HG02678 (cell line): Measurements from ENCODE around the gene JUND.

Source experiments
- ATAC-seq: cut with Tn5 transposase; IDR thresholded peaks from one replicate; pipeline ENCODE4 v1.9.1; 2021; ENCODE audit warnings: mild to moderate bottlenecking, moderate library complexity; ENCODE audit not compliant: unreplicated experiment

The JUND gene

DNA sequence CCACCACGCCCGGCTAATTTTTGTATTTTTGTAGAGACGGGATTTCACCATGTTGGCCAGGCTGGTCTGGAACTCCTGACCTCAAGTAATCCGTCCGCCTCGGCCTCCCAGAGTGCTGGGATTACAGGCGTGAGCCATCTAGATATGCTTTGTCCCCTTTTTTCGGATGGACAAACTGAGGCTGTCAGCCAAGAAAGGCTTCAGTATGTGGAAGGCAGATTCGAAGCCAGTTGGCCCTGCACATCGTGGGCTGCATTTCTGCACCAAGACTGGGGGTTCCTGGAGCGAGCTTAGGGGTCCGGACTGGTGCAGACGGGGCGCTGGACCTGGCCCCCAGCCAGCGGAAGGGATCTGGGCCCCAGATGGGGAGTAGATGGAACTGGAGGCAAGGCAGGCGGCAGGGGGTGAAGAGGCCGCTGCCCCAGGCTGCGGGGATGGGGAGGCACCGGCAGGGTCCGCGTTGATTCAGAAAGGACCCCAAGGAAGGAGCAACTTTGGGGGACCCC lies 9.7 kb upstream of the JUND start:
- ATAC-seq, result no peak

DNA sequence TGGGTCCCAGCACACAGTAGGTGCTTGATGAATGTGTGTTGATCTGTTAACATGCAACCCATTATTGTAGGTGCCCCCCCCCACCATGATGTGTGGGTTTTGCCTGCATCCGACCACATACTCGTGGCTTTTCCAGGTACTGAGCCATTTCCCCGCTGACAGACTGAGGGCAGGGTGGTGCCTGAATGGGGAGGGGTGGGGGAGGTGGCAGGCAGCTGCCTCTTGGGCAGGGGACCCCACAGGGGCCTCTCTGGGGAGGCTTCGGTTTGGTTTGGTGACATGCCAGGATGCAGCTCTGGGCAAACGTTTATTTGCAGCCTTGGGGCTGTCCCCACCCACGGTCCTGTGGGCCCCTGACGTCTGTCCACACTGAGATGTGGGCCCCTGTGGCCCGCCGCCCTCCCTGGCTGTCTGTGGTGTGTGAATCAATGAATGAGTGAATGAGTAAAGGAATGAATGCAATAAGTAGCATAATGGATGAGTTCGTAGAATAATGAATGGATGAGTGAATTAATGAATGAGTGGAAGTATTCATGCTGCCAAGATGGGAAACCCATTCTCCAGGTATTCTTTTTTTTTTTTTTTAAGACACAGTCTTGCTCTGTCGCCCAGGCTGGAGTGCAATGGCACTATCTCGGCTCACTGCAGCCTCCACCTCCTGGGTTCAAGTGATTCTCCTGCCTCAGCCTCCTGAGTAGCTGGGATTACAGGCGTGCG lies 9.0 kb upstream of the JUND start:
- ATAC-seq, result peak; percentile 55

DNA sequence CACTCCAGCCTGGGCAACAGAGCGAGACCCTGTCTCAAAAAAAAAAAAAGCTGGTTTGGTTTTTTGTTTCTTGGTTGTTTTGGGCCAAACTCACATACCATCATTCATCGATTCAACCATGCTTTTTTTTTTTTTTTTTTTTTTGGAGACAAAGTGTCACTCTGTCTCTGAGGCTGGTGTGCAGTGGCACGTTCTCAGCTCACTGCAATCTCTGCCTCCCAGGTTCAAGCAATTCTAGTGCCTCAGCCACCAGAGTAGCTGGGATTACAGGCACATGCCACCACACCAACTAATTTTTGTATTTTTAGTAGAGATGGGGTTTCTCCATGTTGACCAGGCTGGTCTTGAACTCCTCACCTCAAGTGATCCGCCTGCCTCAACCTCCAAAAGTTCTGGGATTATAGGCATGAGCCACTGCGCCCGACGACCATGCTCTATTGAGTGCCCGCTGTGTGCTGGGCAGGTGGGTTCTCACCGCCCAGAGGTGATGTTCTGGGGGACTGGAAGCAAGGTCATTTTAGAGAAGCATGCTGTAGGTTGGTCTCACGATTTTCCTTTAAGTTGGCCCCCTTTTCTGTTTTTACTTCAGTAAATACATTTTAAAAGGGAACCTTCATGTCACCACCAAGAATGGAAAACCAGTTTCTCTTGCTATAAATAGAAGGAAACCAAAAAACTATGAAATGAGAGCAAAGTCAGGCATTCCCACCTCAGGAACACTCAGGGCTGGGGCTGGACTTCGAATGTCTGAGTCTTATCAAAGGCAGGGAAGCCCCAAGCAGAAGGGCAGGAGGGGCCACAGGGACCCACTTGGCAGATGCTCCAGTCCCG lies 8.3 kb upstream of the JUND start:
- ATAC-seq, result no peak

DNA sequence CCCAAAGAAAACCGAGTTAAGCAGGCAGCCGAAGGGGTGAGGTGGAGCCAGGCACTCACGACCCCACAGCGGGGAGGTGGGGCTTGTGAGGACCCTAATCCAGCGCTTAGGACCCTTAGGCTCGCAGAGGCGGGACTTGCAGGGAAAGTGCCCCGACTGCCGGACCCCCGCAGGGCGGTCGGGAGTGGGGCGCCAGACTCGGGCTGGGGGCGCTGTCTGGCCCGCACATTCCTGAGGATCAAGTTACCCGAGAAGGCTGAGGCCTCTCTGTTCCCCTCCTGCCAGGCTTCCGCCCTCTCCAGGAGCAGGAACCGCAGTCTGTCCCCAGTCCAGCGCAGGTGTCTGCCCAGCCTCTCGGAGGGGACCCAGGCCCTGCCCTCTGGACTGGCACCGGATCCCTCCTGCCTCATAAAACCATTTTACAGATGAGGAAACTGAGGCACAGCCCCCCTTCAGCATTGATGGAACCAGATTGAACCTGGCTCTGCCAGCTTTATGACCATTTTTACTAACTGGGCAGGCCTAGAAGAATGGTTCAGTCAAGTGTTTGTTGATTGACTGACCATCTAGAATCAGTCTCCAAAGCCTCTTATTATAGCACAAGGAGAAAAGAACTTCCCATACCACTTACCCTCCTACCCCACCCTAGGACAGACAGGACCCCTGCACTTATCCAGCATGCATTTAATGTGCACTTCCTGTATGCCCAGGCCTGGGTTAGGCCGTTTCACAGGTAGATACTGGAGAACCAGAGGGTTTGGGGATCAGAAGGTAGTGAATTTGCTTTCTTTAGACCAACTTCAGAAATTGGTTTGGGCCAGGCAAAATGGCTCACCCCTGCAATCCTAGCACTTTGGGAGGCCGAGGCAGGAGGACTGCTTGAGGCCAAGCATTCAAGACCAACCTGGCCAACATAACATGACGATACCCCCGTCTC lies 6.7 kb upstream of the JUND start:
- no peak for ATAC-seq

DNA sequence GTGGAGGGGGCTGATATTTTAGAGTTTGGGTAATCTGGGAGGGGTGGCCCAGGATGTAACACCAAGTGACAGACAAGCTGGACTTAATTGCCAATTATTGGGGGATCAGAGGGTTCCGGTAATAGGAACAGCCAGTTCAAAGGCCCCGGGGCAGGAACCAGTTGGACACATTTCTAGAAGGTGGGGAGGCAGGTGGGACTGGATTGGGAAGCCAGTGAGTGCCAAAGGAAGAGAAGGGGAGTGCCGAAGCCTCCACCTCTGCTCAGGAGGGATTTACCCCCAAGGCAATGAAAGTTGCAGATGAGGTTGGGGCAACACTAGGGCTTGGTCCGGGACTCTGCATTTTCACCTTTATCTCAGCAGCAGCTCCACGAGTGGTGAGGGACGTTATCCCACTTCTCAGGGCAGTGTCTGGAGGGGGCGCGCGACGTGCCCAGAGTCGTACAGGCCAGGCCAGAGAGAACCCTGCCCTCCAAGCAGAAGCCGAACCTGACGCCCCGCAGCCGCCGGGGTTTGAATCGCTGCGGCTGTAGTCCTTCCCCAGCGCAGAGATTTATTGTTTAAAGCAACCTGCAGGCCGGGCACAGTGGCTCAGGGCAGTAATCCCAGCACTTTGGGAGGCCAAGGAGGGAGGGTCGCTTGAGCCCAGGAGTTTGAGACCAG lies 5.7 kb upstream of the JUND start:
- no peak for ATAC-seq

DNA sequence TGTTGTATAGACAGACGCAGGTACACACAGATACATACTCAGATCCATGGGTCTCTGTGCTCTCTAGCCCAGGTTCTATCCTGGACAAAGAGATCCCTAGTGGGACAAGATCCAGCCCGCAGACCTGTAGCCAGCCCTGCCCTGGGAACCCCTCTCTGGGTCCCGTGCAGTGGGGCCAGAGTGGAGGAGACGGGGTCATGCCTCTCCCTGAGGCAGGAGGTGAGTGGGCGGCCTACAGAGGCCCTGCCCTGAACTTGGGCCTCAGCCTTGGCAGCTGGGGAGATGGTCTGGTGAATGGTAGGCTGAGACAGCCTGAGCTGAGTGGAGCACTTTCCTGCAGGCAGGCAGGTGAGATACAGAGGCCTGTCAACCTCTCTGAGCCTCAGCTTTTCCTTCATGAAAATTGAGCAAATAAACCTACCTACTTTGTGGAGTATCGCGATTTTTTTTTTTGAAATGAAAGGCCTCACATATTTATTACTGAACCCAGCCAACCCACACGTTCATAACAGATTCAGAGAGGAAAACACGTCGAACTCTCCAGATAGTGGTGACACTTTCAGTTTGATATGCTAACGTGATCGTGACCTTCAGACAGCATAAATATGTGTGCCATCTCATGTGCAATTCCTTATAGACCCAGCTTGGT lies 3.4 kb upstream of the JUND start:
- ATAC-seq, result no peak

DNA sequence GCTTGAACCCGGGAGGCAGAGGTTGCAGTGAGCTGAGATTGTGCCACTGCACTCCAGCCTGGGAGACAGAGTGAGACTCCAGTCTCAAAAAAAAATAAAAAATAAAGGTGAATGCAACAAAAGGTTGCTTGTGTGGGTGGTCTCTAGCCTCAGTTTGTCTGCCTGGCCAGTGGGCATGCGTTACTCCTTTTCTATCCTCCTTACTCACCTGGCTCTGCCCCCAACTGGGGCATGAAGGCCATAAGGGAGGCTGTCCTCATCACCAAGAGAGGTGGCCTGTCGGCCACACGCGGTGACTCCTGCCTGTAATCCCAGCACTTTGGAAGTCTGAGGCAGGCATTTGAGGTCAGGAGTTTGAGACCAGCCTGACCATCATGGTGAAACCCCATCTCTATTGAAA lies 1.9 kb upstream of the JUND start:
- ATAC-seq, result no peak

DNA sequence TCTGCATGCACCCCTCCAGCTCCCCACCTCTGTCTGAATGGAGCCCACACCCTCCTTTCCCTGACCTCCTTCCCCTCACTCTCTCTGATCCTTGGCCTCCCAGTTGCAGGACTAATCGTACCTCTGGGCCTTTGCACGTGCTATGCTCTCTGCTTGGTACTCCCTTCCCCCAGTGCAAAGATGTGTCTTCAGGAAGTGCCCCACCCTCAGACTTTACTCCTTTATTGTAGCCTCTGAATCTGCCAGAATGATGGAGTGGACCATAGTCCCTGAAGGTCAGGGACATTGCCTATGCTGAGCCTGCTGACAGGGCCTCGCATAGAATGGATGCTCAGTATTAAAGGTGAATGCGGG lies 1.3 kb upstream of the JUND start:
- no peak for ATAC-seq

DNA sequence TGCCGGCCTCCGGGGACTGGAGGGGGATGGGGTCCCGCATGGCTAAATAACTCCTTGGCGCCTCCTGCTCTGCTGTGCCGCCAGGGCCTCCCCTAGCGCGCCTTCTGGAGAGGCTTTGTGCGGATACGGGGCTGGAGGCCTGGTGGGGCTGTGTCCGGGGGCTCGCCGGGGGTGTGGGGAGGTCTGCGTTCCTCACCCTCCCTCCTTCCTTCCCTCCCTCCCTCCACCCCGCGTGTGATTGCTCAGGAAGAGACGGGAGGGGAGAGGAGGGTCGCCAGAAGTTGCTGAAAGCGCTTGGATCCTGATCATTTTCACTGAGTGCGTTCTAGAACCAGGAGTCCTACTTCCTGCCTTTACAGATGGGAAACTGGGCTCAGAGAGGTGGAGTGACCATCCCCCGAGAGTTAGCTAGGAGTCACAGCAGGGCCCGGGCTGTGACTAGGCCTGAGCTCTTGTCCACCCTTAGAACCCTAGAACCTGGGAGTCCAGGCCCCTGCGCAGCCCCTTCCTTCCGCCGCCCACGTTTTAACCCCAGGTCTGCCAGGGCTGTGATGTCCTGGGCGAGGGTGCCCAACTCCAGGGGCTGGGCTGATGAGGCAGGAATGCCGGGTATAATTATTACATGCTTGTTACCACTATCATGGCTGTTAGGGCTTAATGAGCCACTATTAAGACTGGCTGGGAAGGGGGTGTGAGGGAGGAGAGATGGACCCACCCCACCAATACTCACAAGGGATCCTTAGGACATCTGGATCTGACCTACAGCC lies 782 bp upstream of the JUND start:
- no peak for ATAC-seq

DNA sequence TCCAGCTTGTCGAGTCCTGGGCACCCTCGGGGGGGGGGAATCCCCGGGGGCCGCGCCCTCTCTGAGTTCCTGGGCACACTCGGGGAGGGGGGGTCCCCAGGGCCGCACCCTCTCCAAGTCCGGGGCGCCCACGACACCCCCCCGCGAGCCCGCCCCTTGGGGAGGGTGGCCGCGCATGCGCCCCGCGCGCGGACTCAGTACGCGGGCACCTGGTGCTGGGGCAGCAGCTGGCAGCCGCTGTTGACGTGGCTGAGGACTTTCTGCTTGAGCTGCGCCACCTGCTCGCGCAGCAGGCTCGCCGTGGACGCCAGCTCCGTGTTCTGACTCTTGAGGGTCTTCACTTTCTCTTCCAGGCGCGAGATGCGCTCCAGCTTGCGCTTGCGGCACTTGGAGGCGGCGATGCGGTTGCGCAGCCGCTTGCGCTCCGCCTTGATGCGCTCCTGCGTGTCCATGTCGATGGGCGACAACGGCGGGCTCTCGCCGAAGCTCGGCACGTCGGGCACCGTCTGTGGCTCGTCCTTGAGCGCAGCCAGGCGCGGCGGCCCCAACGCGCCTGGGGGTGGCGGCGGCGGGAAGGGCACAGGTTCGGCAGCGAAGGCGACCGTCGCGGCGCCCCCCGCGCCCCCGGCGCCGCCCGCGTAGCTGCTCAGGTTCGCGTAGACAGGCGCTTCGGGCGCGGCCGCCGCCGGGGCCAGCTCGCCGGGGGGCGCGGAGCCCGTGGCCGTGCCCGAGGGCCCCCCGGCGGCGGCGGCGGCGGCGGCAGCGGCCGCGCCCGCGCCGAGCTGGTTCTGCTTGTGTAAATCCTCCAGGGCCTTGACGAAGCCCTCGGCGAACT lies 958 bp downstream of the JUND start:
- ATAC-seq, result peak; percentile 19

DNA sequence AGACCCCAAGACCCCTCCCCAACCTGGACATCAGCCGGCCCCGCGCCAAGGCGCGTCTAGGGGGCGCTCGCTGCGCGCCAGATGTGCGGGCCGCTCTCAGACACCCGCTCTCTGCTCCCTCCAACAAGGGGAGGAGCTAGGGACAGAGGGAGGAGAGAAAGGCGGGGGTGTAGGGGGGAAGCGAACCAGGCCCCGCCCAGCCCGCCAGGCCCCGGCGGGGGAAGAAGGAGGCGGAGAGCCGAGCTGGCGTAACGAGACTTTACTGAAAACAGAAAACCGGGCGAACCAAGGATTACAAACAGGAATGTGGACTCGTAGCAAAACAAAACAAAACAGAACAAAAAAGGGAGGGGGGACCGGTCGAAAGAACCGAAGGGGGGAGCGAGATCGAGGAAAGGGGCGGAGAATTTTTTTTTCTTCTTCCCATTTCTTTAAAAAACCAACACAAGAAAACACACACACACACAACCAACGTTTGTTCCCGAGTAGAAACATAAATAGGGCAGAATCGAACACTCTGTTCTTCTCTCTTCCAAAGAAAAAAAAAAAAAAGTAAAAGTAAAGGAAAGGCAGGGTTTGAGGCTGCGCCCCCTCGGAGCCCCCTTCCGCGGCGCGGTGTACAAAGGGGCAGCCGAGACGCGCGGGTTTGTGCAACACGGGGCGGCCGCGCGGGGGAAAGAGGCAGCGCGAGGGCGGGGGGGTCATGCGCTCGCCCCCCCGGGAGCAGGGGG lies 1.7 kb downstream of the JUND start:
- peak; percentile 19 for ATAC-seq

DNA sequence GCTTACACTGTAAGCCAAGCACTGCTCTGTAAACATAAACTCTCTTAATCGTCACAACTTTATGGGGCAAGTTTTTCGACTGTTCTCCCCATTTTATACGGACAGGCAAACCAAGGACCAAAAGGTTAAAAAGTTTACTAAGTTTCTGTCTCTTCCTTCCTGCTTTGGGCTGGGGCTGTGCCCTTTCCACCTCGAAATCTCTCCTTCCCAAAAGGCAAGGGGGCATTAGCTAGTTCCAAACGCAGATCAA lies 2.2 kb downstream of the JUND start:
- no peak for ATAC-seq

DNA sequence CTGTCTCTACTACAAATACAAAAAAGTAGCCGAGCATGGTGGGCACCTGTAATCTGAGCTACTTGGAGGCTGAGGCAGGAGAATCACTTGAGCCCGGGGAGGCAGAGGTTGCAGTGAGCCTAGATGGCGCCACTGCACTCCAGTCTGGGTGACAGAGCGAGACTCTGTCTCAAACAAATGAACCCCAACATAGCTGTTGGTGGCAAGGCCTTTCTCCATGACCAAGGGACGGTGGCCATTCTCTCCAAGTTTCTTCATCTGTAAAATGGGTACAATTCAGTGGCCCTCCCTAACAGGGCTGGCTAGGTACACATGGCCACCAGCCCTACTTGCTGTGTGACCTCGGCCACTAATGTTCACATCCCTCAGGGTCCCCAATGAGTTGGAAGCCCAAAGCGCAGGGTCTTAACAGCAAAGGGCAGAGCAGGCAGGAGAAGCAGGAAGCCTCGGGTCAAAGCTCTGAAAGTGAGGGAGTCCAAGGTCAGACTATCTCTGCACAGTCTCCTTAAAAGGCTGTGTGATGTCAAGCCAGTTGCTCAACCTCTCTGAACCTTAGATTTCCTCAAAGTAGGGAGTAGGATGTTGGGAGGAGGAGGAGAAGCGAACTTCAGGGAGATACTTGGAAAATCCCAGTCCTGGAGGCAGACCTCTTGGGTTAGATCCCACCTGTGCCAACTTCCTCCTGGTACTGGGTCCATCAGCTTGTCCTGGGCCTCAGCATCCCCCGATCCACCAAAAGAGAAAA lies 2.7 kb downstream of the JUND start:
- ATAC-seq, result no peak

DNA sequence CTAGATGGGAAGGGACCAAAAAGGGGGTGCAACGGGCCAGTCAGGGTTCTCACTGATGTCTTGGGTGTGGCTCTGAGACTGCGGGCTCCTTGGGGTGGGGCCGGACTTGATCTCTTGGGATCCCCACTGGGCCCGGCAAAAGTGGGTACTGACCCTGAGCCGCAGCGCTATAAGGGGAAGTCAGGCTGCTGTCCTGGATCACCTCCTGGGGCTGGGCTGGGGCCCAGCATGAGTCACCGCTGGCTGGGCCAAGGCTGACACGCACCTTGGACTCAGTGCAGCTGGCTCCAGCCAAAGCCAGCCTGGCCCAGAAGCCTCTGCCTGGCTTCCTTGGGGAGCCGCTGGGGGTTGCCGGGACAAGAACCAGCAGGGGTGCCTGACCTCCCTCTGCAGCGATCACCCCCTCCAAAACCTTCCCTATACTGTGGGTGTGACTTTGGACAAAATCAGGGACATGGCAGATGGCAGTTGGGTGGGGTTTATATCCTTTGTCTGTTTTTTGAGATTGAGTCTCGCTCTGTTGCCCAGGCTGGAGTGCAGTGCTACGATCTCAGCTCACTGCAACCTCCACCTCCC lies 6.6 kb downstream of the JUND start:
- ATAC-seq, result no peak

DNA sequence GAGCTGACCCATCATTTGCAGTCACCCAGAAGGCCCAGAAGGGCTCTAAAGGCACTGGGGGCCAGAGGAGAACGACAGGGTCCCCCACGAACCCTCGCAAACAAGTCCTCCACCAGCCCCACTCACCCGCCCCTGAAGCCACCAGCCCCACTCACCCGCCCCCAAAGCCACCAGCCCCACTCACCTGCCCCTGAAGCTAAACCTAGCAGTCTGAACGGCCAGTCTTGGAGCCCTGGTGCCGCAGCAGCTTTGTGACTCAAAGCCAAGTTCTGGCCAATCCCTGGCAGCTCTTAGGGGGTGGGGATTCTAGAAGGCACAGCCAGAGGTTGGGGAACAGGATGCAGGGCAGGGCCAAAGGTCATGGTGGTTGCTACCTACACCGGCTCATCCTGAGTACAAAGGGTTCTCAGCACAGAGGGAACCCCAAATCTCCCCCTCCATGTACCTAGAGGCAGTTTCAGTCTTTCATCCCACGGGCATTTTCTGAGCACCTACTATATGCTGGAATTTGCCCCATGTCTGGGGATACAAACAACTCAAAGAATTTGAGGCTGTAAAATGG lies 7.1 kb downstream of the JUND start, which contains the start of gene IQCN:
Gene IQCN (minus strand): TSS at position 234 of the 562 bp plus-strand sequence. CDS start 4,974 bp downstream, outside the sequence.
- no peak for ATAC-seq

DNA sequence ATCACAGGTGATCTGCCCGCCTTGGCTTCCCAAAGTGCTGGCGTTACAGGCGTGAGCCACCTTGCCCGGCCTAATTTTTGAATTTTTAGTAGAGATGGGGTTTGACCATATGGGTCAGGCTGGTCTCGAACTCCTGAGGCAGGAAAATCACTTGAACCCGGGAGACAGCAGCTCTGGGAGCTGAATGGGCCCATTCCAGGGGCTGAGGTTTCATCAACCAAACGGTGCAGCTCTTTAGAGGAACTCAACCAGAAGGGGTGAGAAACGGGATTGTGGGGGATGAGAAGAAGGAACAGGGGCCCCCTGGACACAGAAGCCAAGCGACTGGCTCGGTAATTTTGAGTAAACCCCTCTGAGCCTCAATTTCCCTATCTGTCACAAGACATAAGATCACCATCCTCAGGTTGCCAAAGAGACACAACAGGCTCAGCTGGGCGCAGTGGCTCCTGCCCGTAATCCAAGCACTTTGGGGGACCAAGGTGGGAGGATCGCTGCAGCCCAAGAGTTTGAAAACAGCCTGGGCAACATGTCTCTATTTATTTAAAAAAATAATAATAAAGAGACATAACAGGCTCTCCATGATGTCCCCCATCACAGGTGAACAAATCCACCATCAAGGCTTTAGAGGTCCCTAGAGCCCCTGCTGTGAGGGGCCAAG lies 7.7 kb downstream of the JUND start:
- ATAC-seq, result no peak
